OCI-LY1 (cell line): Measurements from ENCODE around the gene ZBED2.

Source experiments
- EZH2 ChIP-seq: fragments of 200-600 bp; sonication (generic), shearing (Covaris generic); IDR thresholded peaks from 2 replicates; pipeline ENCODE4 v1.8.0; 2017; ENCODE audit warnings: borderline replicate concordance, mixed run types, mild to moderate bottlenecking, antibody characterized with exemption, low read length, moderate library complexity, mixed read lengths
- TF ChIP-seq, protein P1 (sequence below): fragments of 200-600 bp; sonication (generic), shearing (Covaris generic); IDR thresholded peaks from 2 replicates; pipeline ENCODE4 v1.5.1; 2017; ENCODE audit warnings: mild to moderate bottlenecking, antibody characterized with exemption, low read length, moderate library complexity, mixed read lengths

DNA sequence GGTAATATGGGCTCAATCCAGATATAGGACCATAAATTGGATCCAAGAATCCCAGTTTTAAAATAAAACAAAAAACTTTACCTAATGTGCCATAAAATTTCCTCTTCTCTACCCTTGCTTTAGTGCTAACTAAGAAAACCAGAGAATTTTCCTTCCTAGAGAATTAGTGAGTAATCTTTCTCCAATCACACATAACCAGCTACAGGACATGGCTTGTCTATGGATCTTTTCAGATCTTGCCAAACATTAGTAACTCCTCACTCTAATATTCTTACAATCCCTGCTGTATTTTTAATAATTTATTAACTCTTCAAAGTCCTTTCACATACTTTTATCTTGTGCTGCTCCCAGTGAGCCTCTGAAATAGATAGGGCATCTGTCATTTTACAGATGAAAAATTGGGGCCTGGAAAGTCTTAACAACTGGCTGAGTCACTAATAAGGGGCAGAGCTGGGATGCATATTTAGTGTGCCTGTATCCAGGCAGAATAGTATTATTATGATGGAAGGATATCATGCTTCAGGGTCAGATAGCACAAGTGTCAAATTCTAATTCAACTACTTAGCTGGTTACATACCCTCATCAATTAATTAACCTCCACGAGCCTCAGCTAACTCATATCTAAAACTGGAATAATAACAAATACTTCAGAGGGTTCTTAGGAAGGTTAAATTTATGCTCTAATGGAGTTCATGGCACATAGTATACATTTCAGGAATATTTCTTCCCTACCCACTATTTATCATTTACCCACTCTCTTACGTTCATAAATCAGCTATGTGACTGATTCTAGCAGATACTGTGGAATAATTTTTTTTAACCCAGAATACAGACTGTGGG is 5.6 kb downstream of the ZBED2 start:
- no peak for TF ChIP-seq EZH2
- TF ChIP-seq, protein P1, sequence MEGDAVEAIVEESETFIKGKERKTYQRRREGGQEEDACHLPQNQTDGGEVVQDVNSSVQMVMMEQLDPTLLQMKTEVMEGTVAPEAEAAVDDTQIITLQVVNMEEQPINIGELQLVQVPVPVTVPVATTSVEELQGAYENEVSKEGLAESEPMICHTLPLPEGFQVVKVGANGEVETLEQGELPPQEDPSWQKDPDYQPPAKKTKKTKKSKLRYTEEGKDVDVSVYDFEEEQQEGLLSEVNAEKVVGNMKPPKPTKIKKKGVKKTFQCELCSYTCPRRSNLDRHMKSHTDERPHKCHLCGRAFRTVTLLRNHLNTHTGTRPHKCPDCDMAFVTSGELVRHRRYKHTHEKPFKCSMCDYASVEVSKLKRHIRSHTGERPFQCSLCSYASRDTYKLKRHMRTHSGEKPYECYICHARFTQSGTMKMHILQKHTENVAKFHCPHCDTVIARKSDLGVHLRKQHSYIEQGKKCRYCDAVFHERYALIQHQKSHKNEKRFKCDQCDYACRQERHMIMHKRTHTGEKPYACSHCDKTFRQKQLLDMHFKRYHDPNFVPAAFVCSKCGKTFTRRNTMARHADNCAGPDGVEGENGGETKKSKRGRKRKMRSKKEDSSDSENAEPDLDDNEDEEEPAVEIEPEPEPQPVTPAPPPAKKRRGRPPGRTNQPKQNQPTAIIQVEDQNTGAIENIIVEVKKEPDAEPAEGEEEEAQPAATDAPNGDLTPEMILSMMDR = no peak
